Uterus (tissue), 4 donors: Measurements from ENCODE around the gene HCFC1. TPM values are rescaled to one million over a fixed set of nuclear protein-coding genes. Genes with fewer than 3 reads are reported as not detected.
A peak's percentile ranks its signal among the peaks of the same experiment; 100 is the strongest.

ENCODE experiments used
- DNase-seq, 2 donors: peaks; one replicate each; pipeline ENCODE4 v3.0.0-alpha.2; 2019 to 2020
- H3K27ac ChIP-seq, 2 donors: fragments of 200-600 bp; sonication (generic); 1 replicate in 1 of 2; 2 replicates in 1 of 2; pipeline ENCODE4 v1.5.1; 2016 to 2018
- H3K27me3 ChIP-seq, 2 donors: fragments of 200-600 bp; sonication (generic); one replicate each; pipeline ENCODE4 v1.5.1; 2018 to 2019; ENCODE audit warnings: control low read depth in 1 of 2
- H3K36me3 ChIP-seq, 2 donors: fragments of 200-600 bp; sonication (generic); one replicate each; pipeline ENCODE4 v1.5.1; 2019; ENCODE audit warnings: control low read depth in 1 of 2
- H3K4me1 ChIP-seq, 2 donors: fragments of 200-600 bp; sonication (generic); one replicate each; pipeline ENCODE4 v1.5.1; 2018 to 2019; ENCODE audit warnings: control low read depth in 1 of 2
- H3K4me3 ChIP-seq, 2 donors: fragments of 200-600 bp; sonication (generic); 1 replicate in 1 of 2; 2 replicates in 1 of 2; pipeline ENCODE4 v1.5.1; 2018 to 2019; ENCODE audit warnings: mild to moderate bottlenecking in 1 of 2
- H3K9me3 ChIP-seq, 2 donors: fragments of 200-600 bp; sonication (generic); one replicate each; pipeline ENCODE4 v1.5.1; 2019; ENCODE audit warnings: control low read depth in 1 of 2
- CTCF ChIP-seq, 4 experiments: fragments of 200-600 bp in 2 of 4; fragments of 450-650 bp in 2 of 4; sonication (generic) in 2 of 4; IDR thresholded peaks; one replicate each; pipeline ENCODE4 v1.5.1; 2016 to 2019; ENCODE audit warnings: antibody characterized with exemption in 4 of 4, mild to moderate bottlenecking in 2 of 4, moderate library complexity in 1 of 4
- POLR2A ChIP-seq, 2 donors: fragments of 450-650 bp; IDR thresholded peaks; one replicate each; pipeline ENCODE4 v1.6.1; 2016; ENCODE audit warnings: antibody characterized with exemption in 2 of 2, mild to moderate bottlenecking in 1 of 2, moderate library complexity in 1 of 2
- intact Hi-C: fragments of 100-400 bp; cut with DNase I; formaldehyde crosslinking; loops from one replicate; pipeline ENCODE4 v1.15.1; 2023; ENCODE audit warnings: low total_unique reads
- total RNA-seq, 4 donors: library from RNA; depleted of rRNA in 3 of 4; stranded (reverse); fragments of >200 nt in 3 of 4; gene quantifications; one replicate each; pipeline versions ENCODE4 v1.1.0 to v1.2.4, GENCODE V29; 2014 to 2023
- donor health status: DM: yes; HTN: yes; CAD: no.

The HCFC1 gene
- total RNA-seq, 4 donors from 2014 or later: 20.9 to 65.7 (median 37.3) TPM

- Histone ChIP-seq H3K4me3 (peak overlapping the region; percentile 52 to 96), H3K27ac (peak overlapping the region; percentile 99), H3K9me3 (no peaks in the 10 kb centered on the region), H3K27me3 (no peaks in the 10 kb centered on the region), H3K36me3 (no peaks in the 10 kb centered on the region), H3K4me1 (peaks cover 0 to 5% of the 10 kb centered on the region in 2 donors)
- DNase-seq: peak in 1 of 2 donors; percentile 46
- intact Hi-C loops: no loop called here
- TF ChIP-seq POLR2A (IDR thresholded peaks at IDR 0.05) (no peak), CTCF (IDR thresholded peaks at IDR 0.05) (no peak)
Measured at GRCh38 chrX:153969904-153970356, 1.7 kb downstream of the HCFC1 start.

- peaks cover 0 to 5% of the 10 kb centered on the region in 2 donors for H3K4me1 ChIP-seq
- peak overlapping the region; percentile 99 for H3K27ac ChIP-seq
- no peaks in the 10 kb centered on the region for H3K36me3 ChIP-seq
- no peaks in the 10 kb centered on the region for H3K9me3 ChIP-seq
- intact Hi-C loops: no loop called here
- no peaks in the 10 kb centered on the region for H3K27me3 ChIP-seq
- peak overlapping the region; percentile 52 to 96 for H3K4me3 ChIP-seq
- TF ChIP-seq POLR2A (IDR thresholded peaks at IDR 0.05) (no peak), CTCF (IDR thresholded peaks at IDR 0.05) (no peak)
- no peak for DNase-seq
Measured at GRCh38 chrX:153969125-153969903, 2.3 kb downstream of the HCFC1 start.

GRCh38 chrX:153968754-153969124 is 2.9 kb downstream of the HCFC1 start:
- Histone ChIP-seq H3K36me3 (no peaks in the 10 kb centered on the region), H3K4me1 (peaks cover 0 to 4% of the 10 kb centered on the region in 2 donors), H3K4me3 (peak overlapping the region in 1 of 2 donors; percentile 52), H3K27me3 (no peaks in the 10 kb centered on the region), H3K27ac (peak overlapping the region; percentile 99), H3K9me3 (no peaks in the 10 kb centered on the region)
- intact Hi-C loops: no loop called here
- TF ChIP-seq CTCF (IDR thresholded peaks at IDR 0.05) (no peak), POLR2A (IDR thresholded peaks at IDR 0.05) (no peak)
- DNase-seq: no peak

GRCh38 chrX:153968255-153968654 is 3.4 kb downstream of the HCFC1 start:
- Histone ChIP-seq H3K4me1 (no peaks in the 10 kb centered on the region), H3K36me3 (no peaks in the 10 kb centered on the region), H3K4me3 (no peak overlapping the region), H3K9me3 (no peaks in the 10 kb centered on the region), H3K27me3 (no peaks in the 10 kb centered on the region), H3K27ac (peak overlapping the region; percentile 99)
- intact Hi-C loops: no loop called here
- TF ChIP-seq CTCF (IDR thresholded peaks at IDR 0.05) (no peak), POLR2A (IDR thresholded peaks at IDR 0.05) (no peak)
- DNase-seq: no peak

- Histone ChIP-seq H3K4me1 (no peaks in the 10 kb centered on the region), H3K27ac (peak overlapping the region; percentile 8 to 99), H3K36me3 (no peaks in the 10 kb centered on the region), H3K4me3 (no peak overlapping the region), H3K9me3 (no peaks in the 10 kb centered on the region), H3K27me3 (no peaks in the 10 kb centered on the region)
- intact Hi-C loops: no loop called here
- no peak for TF ChIP-seq POLR2A (IDR thresholded peaks at IDR 0.05)
- TF ChIP-seq CTCF (IDR thresholded peaks at IDR 0.05): no peak
- no peak for DNase-seq
Measured at GRCh38 chrX:153967536-153968224, 3.9 kb downstream of the HCFC1 start.
